Testis (tissue), 3 donors: ENCODE measurements around the gene MAIP1. TPM values are rescaled to one million over a fixed set of nuclear protein-coding genes. Genes with fewer than 3 reads are reported as not detected.

ENCODE experiments used
- DNase-seq: peaks from one replicate; pipeline ENCODE4 v3.0.0-alpha.2; 2019
- H3K27ac ChIP-seq, 2 donors: fragments of 200-600 bp; sonication (generic); one replicate each; pipeline ENCODE4 v1.5.1; 2019
- H3K27me3 ChIP-seq: fragments of 200-600 bp; sonication (generic); one replicate; pipeline ENCODE4 v1.5.1; 2019
- H3K36me3 ChIP-seq: fragments of 200-600 bp; sonication (generic); one replicate; pipeline ENCODE4 v1.5.1; 2017; ENCODE audit warnings: low read depth; ENCODE audit errors: missing control alignments
- H3K4me1 ChIP-seq: fragments of 200-600 bp; sonication (generic); one replicate; pipeline ENCODE4 v1.5.1; 2019
- H3K4me3 ChIP-seq, 2 donors: fragments of 200-600 bp; sonication (generic); one replicate each; pipeline ENCODE4 v1.5.1; 2017 to 2019
- H3K9me3 ChIP-seq: fragments of 200-600 bp; sonication (generic); one replicate; pipeline ENCODE4 v1.5.1; 2017
- CTCF ChIP-seq, 3 experiments: fragments of 450-650 bp in 2 of 3; fragments of 200-600 bp in 1 of 3; sonication (generic) in 1 of 3; IDR thresholded peaks; one replicate each; pipeline ENCODE4 v1.5.1; 2016 to 2019; ENCODE audit warnings: antibody characterized with exemption in 3 of 3, mild to moderate bottlenecking in 2 of 3, moderate library complexity in 1 of 3
- POLR2A ChIP-seq: fragments of 450-650 bp; IDR thresholded peaks from one replicate; pipeline ENCODE4 v1.6.1; 2017; ENCODE audit warnings: antibody characterized with exemption, mild to moderate bottlenecking, moderate library complexity
- WGBS, 2 donors: methylation state at CpG; one replicate each; pipeline ENCODE4 v1.1.5; 2018; 5-methylcytosine and 5-hydroxymethylcytosine counted together
- intact Hi-C: fragments of 100-400 bp; cut with DNase I; formaldehyde crosslinking; loops from one replicate; pipeline ENCODE4 v1.15.1; 2023; ENCODE audit warnings: low total_unique reads
- polyA plus RNA-seq: library from polyadenylated mRNA; stranded (reverse); fragments of 350-450 nt; fragmentation: Illumina TruSeq; extraction: RNeasy Lipid Tissue Mini Kit (QIAGEN cat#74804); gene quantifications from one replicate; pipeline ENCODE4 v1.2.3, GENCODE V29; 2014; ENCODE audit warnings: low read depth, low replicate concordance; ENCODE audit not compliant: insufficient read depth
- total RNA-seq, 2 donors: library from RNA; depleted of rRNA; stranded (reverse); fragments of >200 nt; gene quantifications; one replicate each; pipeline ENCODE4 v1.2.3, GENCODE V29; 2016

The MAIP1 gene
- total and polyA plus RNA-seq, 3 donors from 2014 or later, result 13.6 to 18.7 (median 16.6) TPM

GRCh38 chr2:199943373-199943772, 12.0 kb upstream of the MAIP1 start:
- intact Hi-C loops, result no loop called here
- TF ChIP-seq CTCF (IDR thresholded peaks at IDR 0.05) (no peak), POLR2A (no peak)

GRCh38 chr2:199946196-199946595, 9.2 kb upstream of the MAIP1 start:
- WGBS, 2 donors, result 88% methylated on average over 1 of the region's 1 CpG
- intact Hi-C loops, result no loop called here
- H3K36me3 ChIP-seq, result no peaks in the 10 kb centered on the region

More at GRCh38 chr2:199943373-199943772, 12.0 kb upstream of the MAIP1 start:
- H3K27ac ChIP-seq, result no peak overlapping the region
- WGBS, 2 donors, result 90 to 91% methylated on average over 4 of the region's 4 CpGs
- DNase-seq, result no peak
- H3K36me3 ChIP-seq, result no peaks in the 10 kb centered on the region
- H3K9me3 ChIP-seq, result no peaks in the 10 kb centered on the region
- no peak overlapping the region for H3K4me3 ChIP-seq
- no peaks in the 10 kb centered on the region for H3K4me1 ChIP-seq
- H3K27me3 ChIP-seq, result no peaks in the 10 kb centered on the region

GRCh38 chr2:199946836-199947235, 8.5 kb upstream of the MAIP1 start:
- H3K27ac ChIP-seq, result no peak overlapping the region
- intact Hi-C loops, result no loop called here
- no peaks in the 10 kb centered on the region for H3K27me3 ChIP-seq
- H3K4me1 ChIP-seq, result no peaks in the 10 kb centered on the region
- TF ChIP-seq POLR2A (no peak), CTCF (IDR thresholded peaks at IDR 0.05) (no peak)
- no peaks in the 10 kb centered on the region for H3K36me3 ChIP-seq
- no peak overlapping the region for H3K4me3 ChIP-seq
- no peak for DNase-seq
- H3K9me3 ChIP-seq, result no peaks in the 10 kb centered on the region

More at GRCh38 chr2:199946196-199946595, 9.2 kb upstream of the MAIP1 start:
- Histone ChIP-seq H3K4me3 (no peak overlapping the region), H3K27ac (no peak overlapping the region), H3K9me3 (no peaks in the 10 kb centered on the region), H3K4me1 (no peaks in the 10 kb centered on the region), H3K27me3 (no peaks in the 10 kb centered on the region)
- TF ChIP-seq POLR2A (no peak), CTCF (IDR thresholded peaks at IDR 0.05) (no peak)
- no peak for DNase-seq

DNA sequence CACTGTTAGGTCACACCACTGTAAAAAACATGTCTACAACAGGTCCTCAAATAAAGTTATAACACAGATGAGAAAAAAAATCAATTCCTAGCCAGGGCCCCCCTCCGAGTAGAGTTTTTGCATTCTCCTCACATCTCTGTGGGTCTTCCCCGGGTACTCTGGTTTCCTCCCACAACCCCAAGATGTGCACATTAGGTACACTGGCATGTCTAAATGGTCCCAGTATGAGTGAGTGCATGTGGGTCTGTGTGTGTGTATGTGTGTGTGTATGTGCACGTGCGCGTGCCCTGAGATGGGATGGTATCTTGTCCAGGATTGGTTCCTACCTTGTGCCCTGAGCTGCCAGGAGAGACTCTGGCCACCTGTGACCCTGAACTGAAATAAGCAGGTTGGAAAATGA, 5.0 kb upstream of the MAIP1 start:
- TF ChIP-seq POLR2A (no peak), CTCF (IDR thresholded peaks at IDR 0.05) (no peak)
- Histone ChIP-seq H3K4me1 (peaks cover 12% of the 10 kb centered on the region), H3K27ac (no peak overlapping the region), H3K36me3 (no peaks in the 10 kb centered on the region), H3K9me3 (no peaks in the 10 kb centered on the region), H3K27me3 (no peaks in the 10 kb centered on the region), H3K4me3 (no peak overlapping the region)
- DNase-seq, result no peak
- intact Hi-C loops, result no loop called here
- 84 to 92% methylated on average over 5 of the region's 5 CpGs for WGBS, 2 donors

DNA sequence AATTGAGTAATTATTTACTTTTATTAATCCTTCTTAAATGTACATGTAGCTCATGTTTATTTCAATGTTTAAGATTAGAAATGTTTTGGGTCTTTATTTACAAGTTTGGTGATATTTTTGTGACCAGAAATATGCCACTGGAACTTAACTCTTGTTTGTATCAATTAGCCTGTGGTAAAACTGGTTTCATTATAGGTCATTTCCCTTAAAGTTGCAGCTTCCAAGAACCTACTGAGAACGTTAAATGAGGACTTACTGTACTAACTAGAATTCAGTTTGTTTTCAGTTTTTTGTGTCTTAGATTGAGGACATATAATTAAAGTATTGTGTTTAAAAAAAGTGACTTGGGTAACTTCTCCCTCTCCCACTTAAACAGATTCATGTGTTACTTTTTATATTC, 4.4 kb upstream of the MAIP1 start:
- H3K4me1 ChIP-seq, result peaks cover 12% of the 10 kb centered on the region
- H3K36me3 ChIP-seq, result no peaks in the 10 kb centered on the region
- TF ChIP-seq POLR2A (no peak), CTCF (IDR thresholded peaks at IDR 0.05) (no peak)
- no peak overlapping the region for H3K4me3 ChIP-seq
- intact Hi-C loops, result no loop called here
- no peaks in the 10 kb centered on the region for H3K9me3 ChIP-seq
- DNase-seq, result no peak
- H3K27me3 ChIP-seq, result no peaks in the 10 kb centered on the region
- 51 to 56% methylated on average over 1 of the region's 1 CpG for WGBS, 2 donors
- no peak overlapping the region for H3K27ac ChIP-seq
